GM19099 (cell line): ENCODE results near the gene PRKCH.

Experiments used
- POLR2A ChIP-seq: IDR thresholded peaks from 3 replicates; pipeline ENCODE4 v1.6.1; 2011; ENCODE audit warnings: low read depth; ENCODE audit not compliant: insufficient read length; ENCODE audit errors: extremely low read depth

The PRKCH gene

GRCh38 chr14:61513986-61514830 is 192.8 kb downstream of the PRKCH start:
- no peak for TF ChIP-seq POLR2A

DNA sequence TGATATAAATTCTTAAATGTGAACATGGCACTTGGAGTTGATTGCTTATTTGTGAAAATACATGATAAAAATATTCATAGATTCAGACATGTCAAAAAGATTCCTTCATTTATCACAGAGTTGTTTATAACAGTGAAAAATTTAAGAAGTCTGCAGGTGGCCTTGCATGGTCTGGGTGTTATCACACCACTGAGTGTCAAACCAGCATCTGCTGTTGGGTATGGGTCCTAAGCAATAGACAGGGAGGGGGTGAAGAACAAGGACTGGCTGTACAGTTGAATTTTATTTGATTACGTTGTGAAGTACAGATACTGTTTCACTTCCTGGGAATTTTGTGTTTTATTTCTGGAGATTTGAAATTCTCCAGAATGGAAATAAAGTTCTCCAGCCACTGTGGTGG is 193.5 kb downstream of the PRKCH start:
- TF ChIP-seq POLR2A, result no peak

DNA sequence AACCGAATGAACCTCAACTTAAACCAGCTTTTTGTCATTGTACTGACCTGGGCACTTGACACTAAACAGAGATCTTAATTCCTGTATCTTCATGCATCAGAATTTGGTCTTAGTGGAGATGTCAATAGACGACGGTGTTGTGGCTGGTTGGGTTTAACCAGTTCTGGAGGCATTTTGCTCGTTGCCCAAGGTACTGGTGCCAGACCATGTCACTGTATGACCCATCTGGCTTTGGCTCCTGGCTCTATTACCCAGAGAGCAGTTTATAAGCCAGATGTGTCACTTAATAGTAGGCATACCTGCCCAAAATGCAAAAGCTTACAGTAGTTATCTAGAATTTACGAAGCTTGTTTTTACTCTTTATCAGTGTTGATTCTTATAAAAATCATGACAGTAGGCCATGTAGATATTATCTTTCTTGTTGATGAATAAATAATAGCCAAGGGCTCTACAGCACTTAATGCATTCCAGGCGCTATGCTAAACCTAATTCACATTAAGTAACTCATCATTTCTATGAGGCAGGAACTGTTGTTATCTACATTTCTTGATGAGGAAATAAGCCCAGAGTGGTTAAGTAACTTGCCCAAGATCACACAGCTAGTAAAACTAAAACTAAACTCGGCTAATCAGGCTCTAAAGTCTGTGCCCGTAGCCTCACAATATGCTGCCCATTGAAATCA is 194.2 kb downstream of the PRKCH start:
- TF ChIP-seq POLR2A, result no peak

- TF ChIP-seq POLR2A, result no peak
Observed at GRCh38 chr14:61516118-61516743, 194.9 kb downstream of the PRKCH start.

DNA sequence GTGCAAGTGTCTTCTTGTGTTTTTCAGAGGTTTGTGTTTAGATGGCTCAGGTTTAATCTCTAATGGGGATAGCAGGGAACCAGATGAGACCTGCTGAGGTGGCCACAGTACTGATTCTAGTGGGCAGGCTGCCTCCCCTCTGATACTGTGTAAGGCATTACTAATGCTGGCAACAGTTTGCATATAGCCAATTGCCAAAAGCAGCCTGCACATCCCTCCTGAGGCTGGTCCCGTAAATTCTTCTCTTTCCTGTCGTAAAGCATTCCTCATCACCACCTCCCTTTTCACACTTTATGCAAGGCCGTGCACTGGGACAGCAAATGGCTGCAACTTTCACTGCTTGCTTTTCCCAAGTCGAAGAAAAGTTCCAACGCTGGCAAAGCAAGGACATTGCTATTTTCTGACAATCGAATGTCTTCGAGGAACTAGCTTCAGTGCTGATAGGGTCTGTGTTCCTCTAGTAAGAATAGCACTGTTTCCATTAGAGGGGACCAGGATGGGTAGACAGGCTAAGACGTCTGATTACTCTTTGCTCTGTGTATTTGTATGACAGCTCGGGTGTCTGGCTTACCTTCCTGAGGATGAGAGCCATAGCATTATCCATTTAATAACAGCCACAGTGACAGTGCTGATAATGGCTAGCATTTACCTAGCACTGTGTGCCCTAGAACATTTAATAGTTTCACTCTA is 195.7 kb downstream of the PRKCH start:
- no peak for TF ChIP-seq POLR2A

GRCh38 chr14:61517911-61518384 is 196.6 kb downstream of the PRKCH start:
- TF ChIP-seq POLR2A, result no peak

DNA sequence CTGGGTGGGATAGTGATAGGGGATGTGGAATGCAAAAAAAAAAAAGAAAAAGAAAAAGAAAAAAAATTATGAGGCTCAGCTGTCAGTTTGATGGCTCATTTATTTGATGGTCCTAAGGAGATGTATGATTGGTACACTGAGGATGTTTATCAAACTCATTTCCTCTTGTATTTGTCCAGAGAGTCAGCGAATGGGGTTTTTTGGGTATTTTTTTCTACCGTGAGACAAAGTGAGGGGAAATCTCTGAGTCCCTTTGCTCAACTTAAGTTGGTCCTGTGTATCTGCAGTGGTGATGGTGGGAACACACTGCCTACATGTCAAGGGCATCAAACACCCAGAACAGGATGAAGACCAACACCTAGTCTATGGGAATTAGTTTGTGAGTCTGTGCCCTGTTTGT is 197.0 kb downstream of the PRKCH start:
- TF ChIP-seq POLR2A, result no peak

DNA sequence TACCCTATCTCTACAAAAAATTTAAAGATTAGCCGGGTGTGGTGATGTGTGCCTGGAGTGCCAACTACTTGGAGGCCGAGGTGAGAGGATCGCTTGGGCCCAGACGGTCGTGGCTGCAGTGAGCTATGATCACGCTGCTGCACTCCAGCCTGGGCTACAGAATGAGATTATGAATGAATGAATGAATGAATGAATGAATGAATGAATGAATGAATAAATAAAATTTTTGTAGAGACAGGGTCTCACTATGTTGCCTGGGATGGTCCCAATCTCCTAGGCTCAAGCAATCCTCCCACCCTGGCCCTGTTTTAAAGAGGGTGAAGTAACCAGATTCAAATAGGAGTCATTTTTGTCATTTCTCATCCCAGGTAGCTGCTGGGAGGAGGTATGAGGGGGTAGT is 197.7 kb downstream of the PRKCH start:
- TF ChIP-seq POLR2A, result no peak

DNA sequence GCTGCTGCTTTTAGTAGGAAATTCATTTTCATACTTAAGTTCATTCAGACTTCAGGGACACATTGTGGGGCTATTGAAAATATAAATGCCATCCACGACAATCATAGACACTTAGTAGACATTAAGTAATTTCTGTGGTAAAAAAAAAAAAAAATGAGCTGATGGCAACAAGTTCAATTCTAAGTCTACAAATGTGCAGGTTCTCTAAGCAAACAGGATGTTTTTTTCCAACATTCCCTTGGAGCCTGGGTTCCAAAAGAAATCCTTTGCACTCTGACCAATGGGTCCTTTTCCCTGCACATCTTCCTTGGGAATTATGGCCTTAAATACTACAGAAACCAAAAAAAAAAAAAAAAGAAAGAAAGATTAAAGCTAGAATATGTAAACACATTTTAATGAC is 198.4 kb downstream of the PRKCH start:
- TF ChIP-seq POLR2A, result no peak

- no peak for TF ChIP-seq POLR2A
Observed at GRCh38 chr14:61520576-61520975, 199.2 kb downstream of the PRKCH start.

- no peak for TF ChIP-seq POLR2A
Observed at GRCh38 chr14:61521773-61522172, 200.4 kb downstream of the PRKCH start.

- TF ChIP-seq POLR2A, result no peak
Observed at GRCh38 chr14:61523751-61524150, 202.4 kb downstream of the PRKCH start.

GRCh38 chr14:61524211-61524806 is 202.9 kb downstream of the PRKCH start:
- no peak for TF ChIP-seq POLR2A

GRCh38 chr14:61524936-61525292 is 203.5 kb downstream of the PRKCH start:
- no peak for TF ChIP-seq POLR2A
